Brain pericyte (primary cell): ENCODE results near the gene EHBP1.

Source experiments
- DNase-seq: peaks from one replicate; pipeline ENCODE4 v3.0.0-alpha.2; 2012; ENCODE audit warnings: low read depth, low spot score

The EHBP1 gene

DNA sequence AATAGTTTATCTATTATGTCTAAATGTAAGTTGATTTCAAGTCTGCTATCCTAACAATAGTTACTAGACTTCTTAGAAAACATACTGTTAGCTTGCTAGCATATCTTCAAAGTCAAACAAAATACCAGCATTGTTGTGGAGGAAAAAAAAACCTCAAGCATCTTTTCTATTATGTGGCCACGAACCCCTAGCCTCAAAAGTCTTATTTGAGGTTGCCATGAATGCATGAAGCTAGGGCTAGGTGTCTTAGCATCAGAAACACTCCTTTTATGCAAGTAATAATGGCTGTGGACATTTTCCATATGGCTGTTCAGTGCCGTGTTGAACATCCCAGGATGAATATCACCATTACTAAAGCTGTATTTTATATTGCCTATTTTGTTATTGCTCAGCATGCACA lies 258.5 kb downstream of the EHBP1 start:
- no peak for DNase-seq

DNA sequence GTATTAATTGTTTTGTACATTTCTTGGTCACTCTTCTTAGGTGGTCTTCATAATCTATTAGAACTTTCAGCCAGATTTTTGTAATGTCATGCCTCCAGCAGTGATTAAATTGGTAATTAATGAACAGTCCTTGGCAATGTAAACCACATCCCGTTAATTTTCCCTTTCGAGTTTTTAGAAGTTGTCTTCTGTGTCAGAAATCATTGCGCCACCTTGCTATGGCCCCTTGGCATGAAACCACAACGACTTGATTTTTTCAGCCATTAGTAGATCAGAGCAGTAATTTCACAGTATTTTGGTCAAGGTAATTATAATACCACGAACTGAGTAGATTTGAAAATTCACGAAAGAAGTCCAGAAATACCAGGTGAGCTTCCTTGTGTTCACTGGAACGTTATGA lies 259.2 kb downstream of the EHBP1 start:
- DNase-seq, result no peak

DNA sequence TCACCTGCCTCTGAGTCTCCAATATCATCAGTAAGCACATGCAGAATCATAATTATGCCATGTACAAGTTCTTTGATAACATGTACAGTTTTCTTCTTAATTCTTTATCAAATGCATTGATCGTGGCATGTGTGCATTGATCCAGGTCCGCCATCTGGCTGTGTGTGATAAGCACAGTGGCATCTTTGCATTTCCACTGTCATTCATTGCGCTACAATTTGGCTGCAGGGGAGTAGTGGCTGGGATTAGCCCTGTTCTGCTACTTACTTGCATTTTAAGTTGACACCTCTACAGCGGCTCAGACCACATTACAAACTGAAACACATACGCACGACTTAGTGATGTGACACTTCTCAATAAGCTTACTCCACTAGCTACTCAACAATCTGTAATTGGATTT lies 261.5 kb downstream of the EHBP1 start:
- DNase-seq, result no peak

DNA sequence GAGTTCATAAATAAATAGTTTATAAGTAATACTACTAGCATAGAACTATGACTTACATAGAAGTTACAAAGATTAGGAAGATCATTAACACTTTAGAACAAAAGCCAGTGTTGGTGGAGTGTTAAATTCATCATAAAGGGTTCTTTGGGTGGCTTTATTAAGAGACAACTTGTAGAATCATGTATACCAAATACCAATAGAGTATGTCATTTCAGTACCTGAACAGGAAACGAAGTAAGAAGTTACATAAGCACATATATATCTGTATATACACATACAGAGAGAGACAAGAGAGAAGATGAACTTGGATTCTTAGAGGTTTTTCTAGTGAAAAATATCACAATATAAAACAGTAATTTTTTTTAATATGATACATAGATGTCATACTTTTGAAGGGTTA lies 262.7 kb downstream of the EHBP1 start:
- DNase-seq, result no peak

DNA sequence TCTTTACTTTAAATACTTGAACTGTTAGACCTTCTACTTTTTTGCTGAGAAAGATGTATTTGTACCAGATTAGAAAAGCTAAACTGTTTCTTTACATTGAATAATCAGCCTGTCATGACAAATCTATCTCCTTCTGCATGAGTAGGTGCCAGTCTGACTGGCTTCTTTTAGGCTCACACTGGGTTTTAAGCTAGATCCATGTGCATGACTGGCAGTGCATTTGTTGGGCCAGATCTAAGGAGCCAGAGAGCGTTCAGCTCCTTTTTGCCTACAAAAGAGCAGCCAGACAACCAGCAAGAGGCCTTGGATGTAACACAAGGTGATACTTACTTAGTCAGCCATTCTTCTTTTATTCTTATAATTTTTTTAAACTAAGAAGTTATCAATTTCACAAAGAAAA lies 263.2 kb downstream of the EHBP1 start:
- DNase-seq, result no peak

DNA sequence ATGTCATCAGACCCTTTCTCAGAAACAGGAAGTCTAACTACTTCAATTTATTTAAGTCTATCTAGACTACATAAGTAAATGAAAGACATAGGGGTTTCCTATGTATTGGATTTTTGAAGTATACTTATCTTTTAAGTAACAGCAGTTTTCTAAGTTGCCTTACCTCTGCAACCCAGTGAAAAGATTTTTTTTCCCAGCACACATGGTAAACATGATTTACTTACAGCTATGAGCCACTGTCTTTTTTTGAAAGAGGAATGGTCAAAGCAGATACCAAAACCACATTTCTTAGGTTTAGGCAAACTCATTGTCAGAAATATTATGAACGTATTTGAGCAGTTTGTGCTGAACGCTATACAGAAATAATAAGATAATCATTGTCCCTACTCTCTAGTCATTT lies 266.4 kb downstream of the EHBP1 start:
- no peak for DNase-seq

DNA sequence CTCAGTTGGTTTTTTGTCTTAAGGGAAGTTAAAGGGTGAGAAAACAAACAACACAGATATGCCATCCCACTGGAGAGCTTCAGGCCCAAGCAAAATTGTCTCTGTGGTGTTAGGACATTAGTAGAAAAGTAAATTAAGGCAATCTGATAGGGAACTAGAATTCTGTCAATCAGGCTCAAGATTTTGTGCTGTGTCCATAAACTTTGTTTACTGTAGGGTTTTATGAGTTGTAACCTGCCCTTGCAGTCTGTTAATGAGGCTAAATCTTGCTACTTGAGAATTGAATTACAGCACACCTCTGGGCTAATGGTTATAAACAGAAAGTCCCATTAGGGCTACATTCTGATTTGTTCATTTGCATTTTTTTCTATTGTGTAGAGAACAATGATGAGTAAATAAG lies 267.1 kb downstream of the EHBP1 start:
- DNase-seq, result no peak

DNA sequence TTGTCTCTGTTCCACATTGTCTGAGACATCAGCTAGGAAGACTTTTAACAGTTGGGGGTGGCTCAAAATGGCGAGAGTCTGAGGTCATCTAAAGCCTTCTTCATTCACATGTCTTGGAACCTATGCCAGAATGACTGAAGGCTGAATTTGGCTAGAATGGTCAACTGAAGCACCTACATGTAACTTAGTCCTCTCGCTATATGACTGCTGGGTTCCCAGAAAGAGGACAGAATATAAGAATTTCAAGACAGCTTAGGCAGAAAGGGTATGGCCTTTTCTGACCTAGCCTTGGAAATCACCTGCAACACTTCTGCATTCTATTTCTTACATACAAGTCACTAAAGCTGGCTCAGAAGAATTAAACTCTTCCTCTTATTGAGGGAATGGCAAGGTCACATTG lies 269.5 kb downstream of the EHBP1 start:
- DNase-seq, result no peak

DNA sequence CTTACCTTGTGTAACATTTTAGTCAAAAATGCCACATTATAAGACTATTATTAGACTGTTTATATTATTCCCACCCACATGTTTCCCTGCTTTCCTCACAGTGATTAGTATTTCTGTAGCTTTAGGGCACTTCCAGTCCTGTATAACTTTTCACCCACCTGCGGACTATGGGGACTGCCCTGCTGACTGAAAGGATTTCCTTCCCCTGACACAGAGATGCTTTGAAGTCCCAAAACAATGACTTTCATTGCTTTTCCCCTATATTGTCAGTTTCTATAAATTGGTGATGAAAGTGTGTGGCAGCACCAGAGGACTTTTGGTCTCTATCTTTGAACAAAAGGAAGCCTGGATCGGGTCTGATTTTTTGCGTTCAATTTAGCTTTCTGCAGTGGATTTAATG lies 286.1 kb downstream of the EHBP1 start:
- DNase-seq, result no peak

DNA sequence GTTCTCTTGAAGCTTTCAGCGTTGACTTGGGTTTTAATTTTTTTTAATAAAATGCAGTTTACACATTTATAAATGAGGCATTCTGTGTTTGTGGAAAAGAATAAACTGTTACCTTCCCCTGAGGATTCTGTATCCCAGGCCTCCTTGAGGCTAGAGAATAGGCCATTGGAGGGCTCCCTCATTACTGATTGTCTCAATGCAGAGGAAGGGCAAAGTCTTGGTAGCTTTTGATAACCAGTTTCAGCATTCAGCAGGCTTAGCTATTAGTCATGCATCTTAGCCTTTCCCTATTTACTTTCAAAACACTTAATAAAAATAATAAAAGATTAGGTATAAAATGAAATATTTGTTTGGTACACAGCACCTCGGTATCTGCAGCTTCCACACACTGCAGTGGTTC lies 287.0 kb downstream of the EHBP1 start:
- DNase-seq, result no peak

DNA sequence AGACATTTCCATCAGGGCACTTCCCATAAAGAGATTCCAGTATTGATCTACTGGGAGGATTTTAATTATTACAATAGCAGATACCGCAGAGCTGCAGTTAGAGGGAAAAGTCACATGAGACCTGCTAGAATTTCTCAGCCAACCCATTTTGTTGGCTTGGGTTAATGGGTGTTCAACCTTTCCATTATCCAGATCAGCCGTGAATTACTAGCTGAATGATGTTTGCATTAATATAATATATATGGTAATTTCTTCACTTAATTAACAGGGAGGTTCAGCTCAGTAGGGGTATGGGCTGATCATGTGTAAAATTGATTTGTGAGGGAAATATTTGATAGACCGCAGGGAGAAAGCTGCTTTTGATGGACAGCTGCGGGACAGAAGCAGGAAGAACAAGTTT lies 288.7 kb downstream of the EHBP1 start:
- no peak for DNase-seq

DNA sequence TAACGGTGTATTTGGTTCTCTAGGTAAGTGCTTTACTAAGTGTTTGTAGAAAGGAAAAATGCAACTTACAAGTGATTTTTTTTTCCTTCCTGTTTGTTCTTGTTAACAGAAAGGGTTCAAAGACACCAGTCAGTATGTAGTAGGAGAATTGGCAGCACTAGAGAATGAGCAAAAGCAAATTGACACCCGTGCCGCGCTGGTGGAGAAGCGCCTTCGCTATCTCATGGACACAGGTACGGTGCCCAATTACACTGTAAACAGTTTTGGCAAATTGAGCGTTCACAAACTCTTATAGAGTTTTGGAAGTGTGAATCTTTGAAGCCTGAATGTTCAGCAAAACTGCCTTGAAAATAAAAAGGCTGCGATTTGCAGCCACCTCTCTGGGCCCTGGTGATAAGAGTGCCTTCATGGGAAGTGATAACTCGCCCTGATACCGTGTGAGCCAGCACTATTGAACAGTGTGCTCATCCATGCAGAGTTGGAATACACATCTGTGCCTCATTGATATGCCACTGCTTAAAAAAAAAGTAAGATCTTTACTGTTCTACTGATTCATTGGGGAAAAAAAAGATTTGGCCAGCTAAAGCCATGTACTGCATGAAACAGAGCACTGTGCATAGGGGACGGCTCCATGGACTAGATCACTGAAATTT lies 291.1 kb downstream of the EHBP1 start:
- no peak for DNase-seq

DNA sequence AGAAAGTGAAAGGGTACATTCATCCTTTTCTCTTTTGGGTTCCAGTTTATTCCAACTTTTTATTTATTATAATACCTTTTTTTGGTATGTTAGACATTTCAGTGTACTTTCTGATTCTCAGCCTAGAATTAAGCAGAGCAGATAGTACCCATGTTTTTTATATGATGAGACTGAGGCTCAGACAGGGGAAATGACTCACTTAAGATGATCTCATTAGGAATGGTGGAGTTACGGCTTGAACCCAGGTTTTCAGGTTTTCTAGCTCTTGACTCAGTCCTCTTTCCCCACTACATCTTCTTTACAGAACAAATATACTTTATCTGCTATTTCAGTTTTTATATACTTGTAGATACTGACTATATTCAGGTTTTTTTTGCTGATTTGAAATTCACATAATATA lies 293.4 kb downstream of the EHBP1 start:
- no peak for DNase-seq

DNA sequence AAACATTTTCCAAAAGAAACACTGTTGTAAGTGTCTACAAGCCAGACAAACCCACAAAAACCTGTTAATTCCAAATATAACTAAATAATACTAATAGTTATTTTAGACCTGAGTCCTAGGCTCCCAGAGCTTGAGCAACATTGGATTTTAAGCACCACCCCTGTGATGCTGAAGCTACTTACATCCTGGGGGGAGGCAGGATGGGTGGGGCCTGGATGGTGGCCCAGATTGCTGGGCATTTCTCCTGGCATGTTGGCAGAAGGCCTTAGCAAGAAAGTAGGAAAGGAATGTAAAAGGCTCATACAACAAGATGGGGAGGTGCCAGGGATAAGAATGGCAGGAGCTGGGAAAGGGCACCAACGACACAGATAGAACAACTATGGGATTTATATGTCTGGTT lies 294.4 kb downstream of the EHBP1 start:
- DNase-seq, result no peak

DNA sequence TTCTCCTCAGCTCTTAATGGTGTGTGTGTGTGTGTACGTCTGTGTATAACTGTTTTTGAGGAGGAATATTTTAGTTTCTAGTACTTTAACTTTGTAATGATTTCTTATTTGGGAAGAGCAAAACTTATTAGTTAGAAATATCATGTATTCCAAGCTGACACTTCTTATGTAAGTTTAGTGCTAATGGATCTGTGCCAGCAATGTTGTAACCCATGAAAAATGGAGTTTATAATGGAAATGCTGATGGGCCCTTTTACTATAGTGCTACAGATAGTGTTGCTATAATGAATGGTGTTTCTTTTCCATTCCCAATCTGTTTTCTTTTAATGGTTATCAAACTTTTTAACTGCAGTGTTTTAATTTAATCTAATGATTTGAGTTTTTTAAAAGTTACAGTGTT lies 295.3 kb downstream of the EHBP1 start:
- no peak for DNase-seq

DNA sequence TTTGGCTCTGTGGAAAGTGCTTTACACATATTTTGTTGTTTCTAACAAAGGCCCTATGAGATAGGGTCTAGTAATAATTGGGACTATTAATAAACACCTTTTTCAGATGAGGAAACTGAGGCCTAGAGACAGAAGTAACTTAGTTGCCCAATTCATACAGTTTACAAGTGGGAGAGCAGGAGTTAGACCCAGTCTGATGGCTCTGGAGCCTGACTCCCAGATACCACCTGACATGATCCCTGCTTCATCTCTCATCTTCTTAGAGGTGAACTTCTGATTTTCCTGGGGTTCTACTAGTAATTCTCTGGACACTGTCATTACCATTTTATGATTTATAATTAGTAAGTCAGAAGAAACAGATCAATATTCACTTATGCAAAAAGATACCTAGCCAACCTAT lies 296.1 kb downstream of the EHBP1 start:
- DNase-seq, result no peak

DNA sequence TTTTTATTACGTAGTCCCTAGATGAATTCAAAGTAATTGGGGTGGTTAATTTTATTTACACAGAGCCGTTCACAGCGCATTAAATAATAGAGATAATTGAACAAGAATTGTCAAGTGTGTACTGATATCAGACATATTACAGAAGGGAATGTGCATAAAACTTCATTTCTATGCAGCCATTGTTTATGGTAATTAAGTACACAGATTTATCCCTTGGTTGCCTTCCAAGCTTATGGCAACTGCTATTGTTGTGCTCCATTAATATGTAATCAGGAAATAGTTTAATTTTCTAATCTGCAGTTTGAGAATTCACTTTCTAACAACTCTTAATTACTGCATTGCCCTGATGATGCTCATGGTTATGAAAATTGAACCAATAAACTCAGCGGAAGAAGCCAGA lies 297.8 kb downstream of the EHBP1 start:
- DNase-seq, result no peak

DNA sequence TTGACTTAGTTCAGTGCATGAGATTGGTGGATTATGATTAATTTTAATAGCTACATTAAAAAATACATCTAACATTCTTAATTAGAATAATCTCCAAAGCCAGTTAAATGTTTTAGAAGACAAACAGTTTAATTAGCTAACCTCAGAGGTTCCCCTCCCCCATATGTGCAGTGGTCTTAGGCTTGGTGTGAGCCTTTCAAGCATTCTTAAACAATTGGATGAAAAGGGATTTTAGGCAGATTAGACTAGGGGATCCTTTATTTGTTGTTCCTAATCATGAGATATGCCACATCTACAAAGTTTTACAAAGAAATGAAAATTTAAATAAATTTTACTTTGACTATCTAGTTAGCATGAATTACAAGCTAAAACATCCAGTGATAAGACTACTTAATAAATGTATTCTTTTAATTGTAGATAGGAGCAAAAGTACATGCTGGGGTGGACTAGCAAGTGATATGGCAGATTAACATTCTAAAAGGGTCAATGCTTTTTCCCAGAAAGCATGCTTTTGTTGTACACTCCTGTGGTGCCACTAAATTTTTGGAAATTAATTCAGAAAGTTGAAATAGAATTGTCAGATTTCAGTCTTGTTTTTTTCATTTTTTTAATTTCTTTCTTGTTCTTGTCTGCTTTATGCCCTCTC lies 302.4 kb downstream of the EHBP1 start:
- no peak for DNase-seq

DNA sequence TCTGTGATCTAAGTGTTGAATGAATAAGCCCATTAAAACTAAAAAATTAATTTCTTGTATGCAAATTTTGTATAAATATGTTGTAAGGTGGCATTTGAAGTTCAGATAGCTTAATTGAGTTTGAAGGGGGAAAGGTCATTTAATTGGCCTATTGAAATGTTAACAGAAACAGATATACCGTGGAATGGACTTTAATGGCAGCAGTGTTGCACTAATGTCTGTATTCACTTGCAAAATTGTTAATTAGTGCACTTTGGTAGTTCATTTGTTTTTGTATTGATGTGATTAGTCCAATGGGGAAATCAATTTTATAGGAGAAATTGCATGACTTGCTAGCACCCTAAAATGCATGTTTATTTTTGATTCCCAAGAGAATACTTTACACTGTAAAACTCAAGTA lies 303.3 kb downstream of the EHBP1 start:
- DNase-seq, result no peak

DNA sequence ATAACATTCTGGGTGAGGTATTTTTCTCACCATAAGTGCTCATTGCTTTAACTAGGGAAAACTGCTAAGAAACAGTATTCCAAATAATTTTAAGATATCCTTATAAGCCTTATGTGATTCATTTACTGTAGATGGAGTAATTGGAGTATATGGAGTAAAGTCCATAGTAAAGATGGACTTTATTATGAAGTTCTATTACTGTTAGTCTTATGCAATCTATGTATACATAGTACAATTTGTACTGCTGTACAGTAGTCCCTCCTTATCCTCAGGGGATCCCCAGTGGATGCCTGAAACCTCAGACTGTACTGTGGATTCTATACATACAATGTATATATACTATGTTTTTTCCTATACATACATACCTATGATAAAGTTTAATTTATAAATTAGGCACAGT lies 304.0 kb downstream of the EHBP1 start:
- no peak for DNase-seq

DNA sequence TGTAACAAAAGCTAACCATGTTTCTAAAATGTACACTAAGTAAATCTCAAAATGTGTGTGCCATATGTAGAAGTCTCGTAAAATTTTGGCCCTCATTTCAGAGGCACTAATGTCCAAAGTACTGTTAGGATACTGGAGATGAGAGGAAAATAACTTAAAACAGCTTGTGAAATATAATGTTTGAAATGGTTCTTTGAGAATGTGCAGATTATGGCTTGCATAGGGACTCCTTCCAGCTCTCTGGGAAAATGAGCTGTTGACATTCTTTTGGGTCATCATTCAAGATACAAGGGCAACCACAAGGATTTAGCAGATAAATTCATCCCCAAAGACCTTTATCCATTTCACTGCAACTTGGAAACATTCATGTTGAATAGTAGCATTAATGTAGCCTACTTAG lies 307.0 kb downstream of the EHBP1 start:
- DNase-seq, result no peak

DNA sequence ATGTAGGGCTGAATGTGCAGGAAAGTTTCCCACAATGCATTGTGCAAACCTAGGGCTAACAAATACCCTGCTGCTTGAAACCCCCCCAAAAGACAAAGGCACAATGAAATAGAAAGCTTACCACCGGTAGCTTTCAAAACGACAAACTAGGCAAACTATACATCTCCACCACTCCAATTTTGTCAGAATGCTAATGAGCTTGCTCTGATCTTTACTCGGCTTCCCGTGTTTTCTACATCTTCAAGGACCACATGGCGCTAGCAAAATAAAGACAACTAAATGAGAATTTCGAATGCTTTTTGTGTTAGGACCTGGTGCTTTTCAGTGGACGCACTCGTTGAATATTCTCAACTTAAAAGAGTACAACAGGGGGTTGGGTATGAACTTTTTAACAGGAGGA lies 307.9 kb downstream of the EHBP1 start:
- no peak for DNase-seq

DNA sequence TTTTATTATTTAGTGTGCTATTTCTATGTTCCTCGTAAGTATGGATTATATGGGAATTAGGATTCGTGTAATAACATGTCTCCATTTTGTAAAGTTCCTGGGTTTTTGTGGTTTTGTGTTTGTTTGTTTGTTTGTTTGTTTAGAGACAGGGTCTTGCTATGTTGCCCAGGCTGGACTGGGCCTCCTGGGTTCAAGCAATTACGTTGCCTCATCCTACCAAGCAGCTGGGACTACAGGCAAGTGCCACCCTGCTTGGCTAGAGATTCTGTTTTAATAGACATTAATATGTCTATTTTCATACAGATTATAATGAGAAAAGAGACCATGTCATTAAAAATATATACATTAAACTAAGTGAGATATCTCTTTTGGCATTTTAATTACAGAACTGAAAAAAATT lies 309.9 kb downstream of the EHBP1 start:
- DNase-seq, result no peak

DNA sequence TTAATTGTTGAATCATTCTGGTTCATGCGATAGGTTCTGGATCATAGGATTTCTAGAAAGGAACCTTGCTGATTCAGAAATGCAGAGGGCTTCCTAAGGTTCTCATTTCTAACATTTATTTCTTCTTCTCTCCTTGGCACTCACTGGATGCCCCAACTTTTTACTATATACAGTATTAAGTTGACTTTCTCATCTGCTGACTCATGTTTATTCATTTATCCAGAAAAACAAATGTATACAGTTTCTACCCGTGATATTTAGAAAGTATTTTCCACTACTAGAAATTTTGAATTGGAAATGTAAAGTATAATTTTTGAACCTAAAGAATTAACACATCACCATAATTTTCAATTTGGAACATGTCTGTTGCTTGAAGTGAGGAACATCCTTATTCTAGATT lies 312.9 kb downstream of the EHBP1 start:
- no peak for DNase-seq
